Astrocyte of the cerebellum (primary cell): ENCODE measurements around the gene PDZD8.

ENCODE experiments used
- DNase-seq: peaks from one replicate; pipeline ENCODE4 v3.0.0-alpha.2; 2011; ENCODE audit warnings: low read depth
- H3K4me3 ChIP-seq: 2 replicates; pipeline ENCODE4 v1.5.1; 2011; ENCODE audit warnings: mild to moderate bottlenecking, low read depth, low read length, moderate library complexity
- in situ Hi-C: cut with HindIII; loops from 2 replicates; pipeline ENCODE4 v1.10.0; 2017; ENCODE audit warnings: low sequenced_read_pairs
- TF ChIP-seq, protein P1 (sequence below): IDR thresholded peaks from 2 replicates; pipeline ENCODE4 v1.5.1; 2012; ENCODE audit warnings: low read length, low read depth, moderate library complexity, mild to moderate bottlenecking; ENCODE audit errors: missing control alignments

The PDZD8 gene

DNA sequence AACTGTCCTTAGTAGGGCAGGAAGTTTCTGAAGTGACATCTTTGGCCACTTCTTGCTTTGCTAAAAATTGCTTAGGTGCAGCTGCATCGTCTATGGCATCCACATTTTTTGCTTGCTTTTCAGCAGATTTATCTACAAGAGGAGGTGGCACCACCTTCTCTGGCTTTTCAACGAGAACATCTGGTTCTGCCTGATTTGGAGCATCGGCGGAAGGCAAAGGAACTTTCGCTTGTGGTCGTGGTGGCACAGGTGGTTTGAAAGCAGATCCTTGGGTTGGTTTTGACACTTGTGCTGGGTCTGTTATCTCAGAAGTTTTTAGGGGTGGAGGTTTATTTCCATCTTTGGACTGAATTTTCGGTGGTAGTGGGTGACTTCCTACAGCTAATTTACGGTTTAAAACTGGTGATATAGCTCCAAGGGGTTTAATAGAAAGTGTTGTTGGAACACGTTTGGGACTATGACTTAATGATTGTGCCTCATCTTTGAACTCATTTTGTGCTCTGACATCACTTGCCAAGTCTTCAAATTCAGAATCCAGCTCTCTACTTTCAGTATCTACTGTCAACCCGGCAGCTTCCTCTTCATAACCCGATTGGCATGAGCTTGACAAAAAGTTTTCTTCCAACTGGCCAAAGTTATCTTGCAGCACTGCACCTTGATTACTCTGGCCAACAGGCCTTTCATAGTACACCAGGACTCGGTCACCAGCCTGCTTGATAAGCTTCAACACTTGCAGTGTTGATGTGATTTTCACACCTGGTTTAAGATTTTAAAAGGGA, 90.3 kb downstream of the PDZD8 start:
- DNase-seq, result no peak
- TF ChIP-seq, protein P1, sequence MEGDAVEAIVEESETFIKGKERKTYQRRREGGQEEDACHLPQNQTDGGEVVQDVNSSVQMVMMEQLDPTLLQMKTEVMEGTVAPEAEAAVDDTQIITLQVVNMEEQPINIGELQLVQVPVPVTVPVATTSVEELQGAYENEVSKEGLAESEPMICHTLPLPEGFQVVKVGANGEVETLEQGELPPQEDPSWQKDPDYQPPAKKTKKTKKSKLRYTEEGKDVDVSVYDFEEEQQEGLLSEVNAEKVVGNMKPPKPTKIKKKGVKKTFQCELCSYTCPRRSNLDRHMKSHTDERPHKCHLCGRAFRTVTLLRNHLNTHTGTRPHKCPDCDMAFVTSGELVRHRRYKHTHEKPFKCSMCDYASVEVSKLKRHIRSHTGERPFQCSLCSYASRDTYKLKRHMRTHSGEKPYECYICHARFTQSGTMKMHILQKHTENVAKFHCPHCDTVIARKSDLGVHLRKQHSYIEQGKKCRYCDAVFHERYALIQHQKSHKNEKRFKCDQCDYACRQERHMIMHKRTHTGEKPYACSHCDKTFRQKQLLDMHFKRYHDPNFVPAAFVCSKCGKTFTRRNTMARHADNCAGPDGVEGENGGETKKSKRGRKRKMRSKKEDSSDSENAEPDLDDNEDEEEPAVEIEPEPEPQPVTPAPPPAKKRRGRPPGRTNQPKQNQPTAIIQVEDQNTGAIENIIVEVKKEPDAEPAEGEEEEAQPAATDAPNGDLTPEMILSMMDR, result no peak
- in situ Hi-C loops, result no loop called here

DNA sequence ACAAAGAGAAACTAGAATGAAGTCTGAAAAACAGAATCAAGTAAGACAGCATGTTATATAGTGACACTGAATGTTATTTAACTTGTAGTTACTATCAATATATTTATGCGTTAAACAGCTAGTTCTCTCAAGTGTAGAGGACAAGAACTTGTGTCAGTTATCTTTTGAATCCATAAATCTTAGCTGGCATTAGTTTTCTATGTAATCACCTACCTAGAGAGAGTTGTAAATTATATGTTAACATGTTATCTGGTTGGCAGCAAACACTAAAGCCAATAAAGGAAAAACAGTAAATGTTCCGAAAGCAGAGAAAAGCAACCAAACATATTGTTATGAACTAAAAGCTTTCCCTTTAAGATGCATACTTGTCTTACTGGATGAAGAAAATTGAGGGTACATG, 97.6 kb downstream of the PDZD8 start:
- TF ChIP-seq, protein P1, result no peak
- H3K4me3 ChIP-seq, result no peak overlapping the region
- no peak for DNase-seq
- in situ Hi-C loops, result no loop called here

More for the DNA sequence above, 90.3 kb downstream of the PDZD8 start:
- no peak overlapping the region for H3K4me3 ChIP-seq

DNA sequence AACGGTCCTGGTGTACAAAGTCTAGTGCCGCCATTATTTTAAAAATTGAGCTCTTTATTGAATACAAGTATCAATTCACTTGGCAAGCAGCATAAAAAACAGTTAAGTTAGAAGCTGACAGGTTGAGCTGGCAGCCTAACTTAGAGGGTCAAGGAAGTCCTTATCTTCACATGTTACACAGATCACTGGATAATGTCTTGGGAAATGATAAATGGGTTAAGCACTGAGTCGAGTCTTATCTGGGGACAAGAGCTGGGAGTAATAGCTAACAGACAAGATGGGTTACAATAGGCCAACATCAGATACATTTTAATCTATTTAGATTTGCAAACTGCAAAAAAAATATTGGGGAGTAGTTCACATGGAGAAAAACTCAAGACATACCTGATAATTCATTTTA, 100.1 kb downstream of the PDZD8 start:
- DNase-seq, result no peak
- TF ChIP-seq, protein P1, result no peak
- in situ Hi-C loops, result no loop called here
- no peak overlapping the region for H3K4me3 ChIP-seq

DNA sequence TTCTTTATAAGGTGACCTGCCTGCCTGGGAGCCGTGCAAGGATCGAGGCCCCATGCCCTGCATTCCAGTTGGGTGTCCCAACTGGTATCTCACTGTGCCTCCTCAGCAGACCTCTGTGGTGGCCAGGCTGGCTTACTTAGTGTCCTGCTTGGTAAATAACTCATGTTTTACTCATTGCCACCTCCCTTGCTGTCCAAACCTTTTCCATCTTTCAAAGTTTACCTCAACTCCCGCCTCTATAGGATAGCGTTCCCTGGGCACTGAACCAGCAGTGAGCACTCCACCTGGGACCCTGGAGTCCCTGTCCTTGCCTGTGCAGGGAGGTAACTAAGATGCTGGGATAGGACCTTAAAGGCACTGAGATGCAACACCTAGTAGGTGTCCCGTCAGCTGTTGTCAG, 100.7 kb downstream of the PDZD8 start:
- TF ChIP-seq, protein P1, result no peak
- in situ Hi-C loops, result no loop called here
- H3K4me3 ChIP-seq, result no peak overlapping the region
- no peak for DNase-seq

DNA sequence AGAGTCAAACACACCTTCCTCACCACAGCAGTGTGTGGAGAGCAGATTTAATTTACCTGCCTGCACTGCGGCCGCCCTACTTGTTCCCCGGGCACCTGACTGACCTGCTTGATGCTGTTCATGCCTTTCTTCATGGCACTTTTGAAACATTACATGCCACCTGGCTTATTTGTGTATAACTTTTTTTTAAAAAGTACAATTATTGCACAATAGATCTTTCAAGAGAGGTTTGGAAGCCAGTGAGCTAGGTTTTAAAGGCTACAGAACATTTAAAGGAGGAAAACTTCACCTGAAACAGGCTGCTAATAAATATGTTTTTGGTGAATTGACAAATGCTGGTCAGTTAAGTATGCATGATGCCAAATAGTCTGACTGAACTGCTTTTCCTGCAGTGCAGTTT, 101.3 kb downstream of the PDZD8 start:
- TF ChIP-seq, protein P1, result no peak
- no peak for DNase-seq
- no peak overlapping the region for H3K4me3 ChIP-seq
- in situ Hi-C loops, result no loop called here

DNA sequence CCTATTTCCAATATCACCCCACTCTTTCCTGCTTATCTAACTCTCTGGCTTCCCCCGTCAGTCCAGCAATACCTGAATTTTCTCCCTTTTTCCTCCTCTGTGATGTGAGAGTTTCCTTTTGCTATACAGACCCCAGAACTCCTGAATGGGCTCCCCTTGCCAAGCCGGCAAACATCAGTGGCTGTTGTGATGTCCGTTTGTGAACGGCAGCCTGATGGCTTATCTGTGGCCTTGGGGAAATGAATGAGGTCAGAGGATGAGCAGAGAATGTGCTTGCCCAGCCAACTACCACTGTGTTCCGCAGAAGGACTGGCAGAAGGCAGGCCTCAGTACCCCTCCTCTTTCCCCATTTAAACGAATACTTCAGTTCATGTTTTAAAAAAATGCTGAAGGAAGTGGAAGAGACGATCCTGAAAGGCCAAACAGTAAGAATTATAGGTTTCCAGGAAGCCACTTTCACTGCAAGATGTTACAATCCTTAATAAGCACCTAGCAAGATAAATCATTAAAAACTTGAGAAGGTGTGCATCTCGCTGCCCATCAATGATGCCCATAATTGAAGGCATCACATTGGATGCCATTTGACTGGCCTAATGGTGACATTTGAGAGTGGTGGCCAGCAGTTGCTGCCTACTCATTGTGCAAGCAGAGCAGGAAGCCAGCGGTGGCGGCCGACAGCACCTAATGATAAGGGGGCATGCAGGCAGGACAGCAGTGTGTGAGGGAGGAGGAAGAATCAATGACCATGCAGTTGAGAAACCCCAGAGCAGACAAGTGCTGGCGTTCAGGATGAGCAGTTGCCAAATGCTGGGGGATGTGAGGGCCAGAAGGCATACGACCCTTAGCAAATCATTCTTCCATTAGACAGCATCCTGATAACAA, 102.8 kb downstream of the PDZD8 start:
- TF ChIP-seq, protein P1, result no peak
- DNase-seq, result no peak
- no peak overlapping the region for H3K4me3 ChIP-seq
- in situ Hi-C loops, result no loop called here
